Mucosa of rectum (tissue), 2 donors: ENCODE results near the gene ALG8.

Source experiments
- H3K27ac ChIP-seq, 2 donors: one replicate each; pipeline ENCODE4 v1.7.0; 2013; ENCODE audit warnings: inconsistent platforms in 2 of 2, low read depth in 2 of 2, low read length in 2 of 2
- H3K27me3 ChIP-seq, 2 donors: one replicate each; pipeline ENCODE4 v1.7.0; 2013; ENCODE audit warnings: low read length in 2 of 2; ENCODE audit not compliant: control insufficient read depth in 2 of 2, insufficient read depth in 2 of 2
- H3K36me3 ChIP-seq, 2 donors: one replicate each; pipeline ENCODE4 v1.7.0; 2013; ENCODE audit warnings: low read length in 2 of 2; ENCODE audit not compliant: control insufficient read depth in 2 of 2, insufficient read depth in 2 of 2
- H3K4me1 ChIP-seq, 2 donors: one replicate each; pipeline ENCODE4 v1.7.0; 2013; ENCODE audit warnings: low read length in 2 of 2, mild to moderate bottlenecking in 1 of 2; ENCODE audit not compliant: control insufficient read depth in 2 of 2, insufficient read depth in 2 of 2
- H3K4me3 ChIP-seq, 2 donors: one replicate each; pipeline ENCODE4 v1.7.0; 2013; ENCODE audit warnings: low read length in 2 of 2
- H3K9ac ChIP-seq, 2 donors: one replicate each; pipeline ENCODE4 v1.7.0; 2013; ENCODE audit warnings: low read length in 2 of 2, low read depth in 1 of 2, mild to moderate bottlenecking in 1 of 2
- H3K9me3 ChIP-seq, 2 donors: one replicate each; pipeline ENCODE4 v1.7.0; 2013; ENCODE audit warnings: low read length in 2 of 2; ENCODE audit not compliant: control insufficient read depth in 2 of 2
- donor health status: healthy.
- donor health status: Normal muscosa, but diverticular disease.

The ALG8 gene

DNA sequence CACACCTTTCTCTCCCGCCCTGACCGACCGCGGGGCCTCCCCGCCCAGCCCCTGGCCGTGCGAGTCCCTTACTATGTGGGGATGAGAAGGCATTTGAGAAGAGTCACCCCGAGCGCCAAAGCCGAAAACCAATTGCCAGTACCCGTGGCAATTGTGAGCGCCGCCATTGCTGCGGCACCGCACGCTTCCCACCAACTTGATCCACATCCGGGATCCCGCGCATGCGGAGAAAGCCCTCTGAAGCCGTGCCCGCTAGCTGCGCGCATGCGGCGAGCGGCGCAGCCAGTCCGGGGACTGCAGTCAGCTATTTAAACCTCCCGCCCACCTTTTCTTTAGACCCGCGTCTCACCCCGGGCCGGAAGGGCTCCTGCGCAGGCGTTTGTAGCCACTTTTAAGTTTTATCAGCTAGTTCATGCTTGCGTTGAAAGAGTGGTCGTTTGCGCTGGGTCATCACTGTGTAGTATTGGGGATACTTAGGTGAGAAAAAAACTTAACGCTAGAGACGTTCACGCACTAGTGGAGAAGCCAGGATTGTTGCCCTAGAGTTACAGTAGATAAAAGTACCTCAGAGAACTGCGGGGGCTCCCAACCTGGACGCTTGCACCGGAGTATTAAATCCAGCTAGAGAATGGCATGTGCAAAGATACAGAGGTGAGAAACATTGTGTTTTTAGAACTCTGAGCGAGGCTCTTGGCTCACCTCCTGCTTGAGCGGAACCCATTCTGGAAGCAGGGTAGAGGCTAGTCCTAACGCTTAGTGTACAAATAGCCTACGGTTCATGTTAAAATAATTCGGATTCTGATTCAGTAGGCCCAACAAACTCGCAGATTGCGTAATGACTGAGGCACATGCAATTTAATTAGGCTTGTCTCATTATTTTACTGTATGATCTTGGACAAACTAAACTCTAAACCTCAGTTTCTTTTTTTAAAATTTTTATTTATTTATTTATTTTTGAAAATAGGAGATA is at the start of gene ALG8:
TSS of gene ALG8 (minus strand) at position 205 of the 970 bp plus-strand sequence. CDS start at position 167, 38 bp downstream.
- Histone ChIP-seq H3K4me3 (peak within 1 kb of the TSS; percentile 94 to 98), H3K27me3 (no peaks in the 10 kb centered on the region), H3K36me3 (no peaks in the 10 kb centered on the region), H3K27ac (peak within 1 kb of the TSS; percentile 73 to 85), H3K4me1 (peaks cover 0 to 6% of the 10 kb centered on the region in 2 donors), H3K9me3 (no peaks in the 10 kb centered on the region), H3K9ac (peak within 1 kb of the TSS; percentile 70 to 86)

DNA sequence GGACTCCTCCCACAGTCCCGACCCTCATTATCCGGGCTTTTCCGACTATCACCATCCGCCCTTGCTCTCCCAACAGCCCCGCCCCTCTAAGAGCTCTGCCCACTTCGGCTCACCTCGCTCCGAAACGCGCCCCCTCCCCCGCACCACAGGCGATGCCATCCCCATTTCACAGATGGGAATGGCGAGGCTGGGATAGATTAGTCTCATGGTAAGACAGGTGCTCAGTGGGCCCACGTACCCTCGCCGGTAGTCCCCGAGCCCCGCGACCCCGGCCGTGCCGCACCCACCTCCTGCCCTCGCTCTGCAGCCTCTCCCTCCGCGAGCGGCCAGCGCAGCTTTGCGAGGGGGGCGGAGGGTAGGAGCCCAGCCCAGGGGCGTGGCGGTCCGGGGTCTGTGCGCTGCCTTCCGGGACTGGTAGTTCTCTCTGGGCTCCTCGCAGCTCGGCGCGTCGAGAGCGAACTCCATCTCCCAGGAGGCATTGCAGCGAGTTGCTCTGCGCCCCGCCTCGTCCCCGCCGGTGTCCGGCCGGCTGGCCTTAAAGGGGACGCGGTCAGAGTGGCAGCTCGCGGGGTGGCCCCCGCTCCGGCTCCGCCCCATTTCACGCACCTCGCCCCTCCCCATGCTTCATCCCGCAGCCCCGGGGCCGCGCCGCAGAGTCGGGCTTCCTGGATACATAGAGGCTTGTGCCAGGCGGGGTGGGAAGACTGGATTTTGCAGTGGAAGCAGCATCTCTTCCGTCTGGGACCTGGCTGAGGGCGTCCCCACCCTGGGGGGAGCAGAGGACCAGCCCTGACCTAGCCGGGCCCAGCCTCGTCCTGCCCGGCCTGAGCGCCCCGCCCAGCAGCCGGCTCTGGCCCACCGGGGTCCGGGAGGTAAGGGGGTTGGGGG is 49.1 kb upstream of the ALG8 start, which contains the start of the genes KCTD21 and USP35:
TSS of gene KCTD21 (minus strand) at position 341 of the 888 bp plus-strand sequence. CDS start 14,072 bp downstream, outside the sequence.
TSS of gene USP35 (plus strand) at position 634 of the 888 bp plus-strand sequence. CDS start 7,327 bp downstream, outside the sequence.
- H3K27ac ChIP-seq = peak within 1 kb of the TSS; percentile 82 to 88

DNA sequence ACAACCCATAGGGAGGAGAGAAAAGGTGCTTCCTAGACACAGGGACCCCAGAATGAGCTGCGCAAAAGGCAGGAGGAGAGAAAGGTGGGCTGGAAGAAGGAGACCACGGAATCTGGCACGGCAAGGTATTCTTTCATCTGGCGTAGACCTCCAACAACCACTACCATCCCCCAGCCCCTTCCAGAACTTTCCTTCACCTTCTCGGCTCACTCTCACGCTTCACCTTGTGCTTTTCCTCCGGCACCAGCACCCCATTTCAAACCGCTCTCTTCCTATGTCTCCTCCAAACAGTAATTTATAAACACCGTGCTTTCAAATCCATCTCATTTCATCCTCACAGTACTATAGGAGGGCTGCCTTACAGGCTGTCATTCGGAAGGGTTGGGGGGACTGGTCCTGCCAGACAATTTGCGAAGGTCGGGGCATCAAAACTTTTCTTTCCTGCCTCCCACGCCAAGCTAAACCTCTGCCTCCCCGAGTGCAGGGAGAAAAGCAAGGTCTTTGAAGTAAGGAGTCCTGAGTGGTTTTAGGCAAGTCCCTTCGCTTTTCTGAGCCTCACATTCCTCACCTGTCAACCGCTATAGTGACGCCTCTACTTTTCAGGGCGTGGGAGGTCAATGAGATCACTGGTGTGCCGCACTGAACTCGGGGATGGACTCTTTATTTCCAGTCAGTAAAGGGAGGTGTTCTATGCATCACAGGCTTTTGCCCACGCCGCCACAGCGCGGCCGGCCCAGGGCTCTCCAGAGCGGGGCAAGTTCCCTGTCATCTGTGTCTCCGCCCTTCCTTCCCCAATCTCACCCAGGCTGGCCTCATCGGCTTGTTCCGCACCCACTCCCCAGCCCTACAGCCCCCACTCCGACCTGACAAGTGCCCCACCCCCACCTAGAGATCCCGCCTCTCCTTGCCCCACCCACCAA is 48.2 kb upstream of the ALG8 start:
- Histone ChIP-seq H3K9me3 (no peaks in the 10 kb centered on the region), H3K9ac (peak overlapping the region; percentile 70 to 79), H3K4me1 (peaks cover 17 to 19% of the 10 kb centered on the region in 2 donors), H3K27me3 (no peaks in the 10 kb centered on the region), H3K36me3 (peaks cover 0 to 5% of the 10 kb centered on the region in 2 donors), H3K4me3 (peak overlapping the region; percentile 86 to 96), H3K27ac (peak overlapping the region; percentile 82 to 88)

More for the DNA sequence above, 49.1 kb upstream of the ALG8 start, which contains the start of the genes KCTD21 and USP35:
- H3K9ac ChIP-seq = peak within 1 kb of the TSS; percentile 70 to 79
- H3K27me3 ChIP-seq = no peaks in the 10 kb centered on the region
- H3K9me3 ChIP-seq = no peaks in the 10 kb centered on the region
- peaks cover 0 to 3% of the 10 kb centered on the region in 2 donors for H3K36me3 ChIP-seq
- H3K4me3 ChIP-seq = peak within 1 kb of the TSS; percentile 86 to 96
- H3K4me1 ChIP-seq = peaks cover 17 to 19% of the 10 kb centered on the region in 2 donors

DNA sequence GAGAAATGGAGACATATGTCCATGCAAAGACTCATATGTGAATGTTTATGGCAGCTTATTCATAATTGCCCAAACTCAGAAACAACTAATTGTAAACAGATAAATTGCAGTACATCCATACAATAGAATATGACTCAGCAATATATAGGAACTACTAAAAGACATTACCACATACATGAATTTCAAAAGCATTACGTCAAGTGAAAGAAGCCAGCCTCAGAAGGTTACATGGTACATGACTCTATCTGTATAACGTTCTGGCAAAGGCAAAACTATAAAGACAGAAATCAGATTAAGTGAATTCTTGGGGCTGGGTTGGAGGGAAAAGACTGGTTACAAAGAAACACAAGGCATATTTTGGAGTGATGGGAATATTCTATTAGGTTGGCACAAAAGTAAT is 41.8 kb upstream of the ALG8 start:
- Histone ChIP-seq H3K27me3 (no peaks in the 10 kb centered on the region), H3K27ac (no peak overlapping the region), H3K4me1 (peaks cover 0 to 2% of the 10 kb centered on the region in 2 donors), H3K36me3 (peaks cover 0 to 8% of the 10 kb centered on the region in 2 donors), H3K4me3 (no peak overlapping the region), H3K9me3 (no peaks in the 10 kb centered on the region), H3K9ac (no peak overlapping the region)

DNA sequence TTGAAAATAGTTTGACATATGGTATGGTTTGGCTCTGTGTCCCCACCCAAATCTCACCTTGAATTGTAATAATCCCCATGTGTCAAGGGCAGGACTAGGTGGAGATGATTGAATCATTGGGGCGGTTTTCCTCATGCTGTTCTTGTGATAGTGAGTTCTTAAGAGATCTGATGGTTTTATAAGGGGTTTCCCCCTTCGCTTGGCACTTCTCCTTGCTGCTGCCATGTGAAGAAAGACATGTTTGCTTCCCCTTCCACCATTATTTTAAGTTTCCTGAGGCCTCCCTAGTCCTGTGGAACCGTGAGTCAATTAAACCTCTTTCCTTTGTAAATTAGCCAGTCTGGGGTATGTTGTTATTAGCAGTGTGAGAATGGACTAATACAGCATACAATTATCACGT is 41.3 kb upstream of the ALG8 start:
- H3K27ac ChIP-seq = no peak overlapping the region
- no peaks in the 10 kb centered on the region for H3K9me3 ChIP-seq
- no peaks in the 10 kb centered on the region for H3K4me1 ChIP-seq
- no peak overlapping the region for H3K9ac ChIP-seq
- no peaks in the 10 kb centered on the region for H3K27me3 ChIP-seq
- no peak overlapping the region for H3K4me3 ChIP-seq
- peaks cover 0 to 10% of the 10 kb centered on the region in 2 donors for H3K36me3 ChIP-seq

DNA sequence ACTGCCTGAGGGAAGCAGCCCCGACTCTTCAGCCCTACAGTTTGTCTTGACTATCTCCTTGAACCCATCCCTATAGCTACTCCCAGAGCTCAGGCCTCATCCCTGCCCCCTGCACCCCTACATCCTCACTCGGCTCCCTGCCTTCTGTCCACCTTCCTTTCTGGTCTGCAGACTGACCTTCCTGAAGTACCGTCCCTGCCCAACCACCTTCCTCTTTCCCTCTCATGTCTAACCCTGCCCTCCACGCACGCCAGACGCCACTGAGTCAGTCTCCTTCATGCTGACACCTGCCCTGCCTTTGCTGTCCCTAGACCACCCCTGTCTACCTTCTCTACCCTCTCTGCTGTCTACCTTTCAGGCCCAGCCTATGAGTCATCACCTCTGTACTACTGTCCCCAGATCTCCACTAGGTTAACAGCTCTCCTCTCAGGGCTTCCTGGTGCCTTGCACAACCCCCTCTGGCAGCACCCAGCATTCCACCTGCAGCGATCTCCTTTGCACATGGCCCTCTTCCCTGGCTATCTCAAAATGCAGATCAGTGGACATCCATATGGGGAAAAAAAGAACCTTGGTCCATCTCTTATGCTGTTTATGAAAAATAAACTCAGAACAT is 40.1 kb upstream of the ALG8 start:
- Histone ChIP-seq H3K4me3 (no peak overlapping the region), H3K27ac (no peak overlapping the region), H3K36me3 (peaks cover 0 to 10% of the 10 kb centered on the region in 2 donors), H3K9me3 (no peaks in the 10 kb centered on the region), H3K4me1 (no peaks in the 10 kb centered on the region), H3K9ac (no peak overlapping the region), H3K27me3 (no peaks in the 10 kb centered on the region)

DNA sequence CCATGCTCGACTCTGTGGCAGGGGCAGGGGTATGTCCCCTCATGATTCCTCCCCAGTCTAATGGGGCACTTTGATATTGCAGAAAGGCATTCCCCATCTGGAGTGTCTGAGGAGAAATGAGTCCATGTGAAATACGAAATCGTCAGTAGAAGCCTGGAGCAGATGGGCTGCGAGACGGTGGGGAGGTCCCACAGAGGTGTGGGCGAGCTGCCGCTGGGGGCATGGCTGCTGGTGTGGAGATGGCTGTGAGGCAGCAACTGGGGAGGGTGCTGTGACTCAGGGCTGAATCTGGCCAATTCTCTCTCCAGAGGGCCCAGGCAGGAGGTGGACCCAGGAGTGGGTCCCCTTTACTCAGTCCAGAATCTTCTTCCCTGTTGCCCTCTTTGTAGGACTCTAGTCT is 37.8 kb upstream of the ALG8 start:
- H3K27ac ChIP-seq = no peak overlapping the region
- no peak overlapping the region for H3K9ac ChIP-seq
- no peak overlapping the region for H3K4me3 ChIP-seq
- H3K27me3 ChIP-seq = no peaks in the 10 kb centered on the region
- H3K4me1 ChIP-seq = no peaks in the 10 kb centered on the region
- H3K36me3 ChIP-seq = peaks cover 11 to 22% of the 10 kb centered on the region in 2 donors
- no peaks in the 10 kb centered on the region for H3K9me3 ChIP-seq

DNA sequence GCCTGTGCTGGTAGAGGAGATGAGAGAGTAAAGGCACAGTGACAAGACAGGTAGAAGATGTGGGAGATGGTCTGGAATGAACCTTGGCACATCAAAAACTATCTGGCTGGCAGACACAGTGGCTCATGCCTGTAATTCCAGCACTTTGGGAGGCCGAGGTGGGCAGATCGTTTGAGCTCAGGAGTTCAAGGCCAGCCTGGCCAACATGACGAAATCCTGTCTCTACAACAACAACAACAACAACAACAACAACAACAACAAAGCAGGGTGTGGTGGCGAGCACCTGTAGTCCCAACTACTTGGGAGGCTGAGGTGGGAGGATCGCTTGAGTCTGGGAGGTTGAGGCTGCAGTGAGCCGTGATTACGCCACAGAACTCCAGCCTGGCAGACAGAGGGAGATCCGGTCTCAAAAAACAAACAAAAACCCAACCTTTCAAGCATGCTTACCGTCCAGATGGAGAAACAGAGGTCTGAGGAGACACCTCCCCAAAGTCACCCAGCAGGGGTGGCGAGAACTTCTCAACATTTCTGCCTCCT is 37.2 kb upstream of the ALG8 start:
- H3K4me1 ChIP-seq = no peaks in the 10 kb centered on the region
- H3K9me3 ChIP-seq = no peaks in the 10 kb centered on the region
- no peak overlapping the region for H3K9ac ChIP-seq
- H3K36me3 ChIP-seq = peaks cover 11 to 25% of the 10 kb centered on the region in 2 donors
- H3K27me3 ChIP-seq = no peaks in the 10 kb centered on the region
- no peak overlapping the region for H3K4me3 ChIP-seq
- H3K27ac ChIP-seq = no peak overlapping the region
